ENCODE measurements around the gene OVCH1. TPM values are rescaled to one million over a fixed set of nuclear protein-coding genes. Genes with fewer than 3 reads are reported as not detected.

Gene OVCH1, protein sequence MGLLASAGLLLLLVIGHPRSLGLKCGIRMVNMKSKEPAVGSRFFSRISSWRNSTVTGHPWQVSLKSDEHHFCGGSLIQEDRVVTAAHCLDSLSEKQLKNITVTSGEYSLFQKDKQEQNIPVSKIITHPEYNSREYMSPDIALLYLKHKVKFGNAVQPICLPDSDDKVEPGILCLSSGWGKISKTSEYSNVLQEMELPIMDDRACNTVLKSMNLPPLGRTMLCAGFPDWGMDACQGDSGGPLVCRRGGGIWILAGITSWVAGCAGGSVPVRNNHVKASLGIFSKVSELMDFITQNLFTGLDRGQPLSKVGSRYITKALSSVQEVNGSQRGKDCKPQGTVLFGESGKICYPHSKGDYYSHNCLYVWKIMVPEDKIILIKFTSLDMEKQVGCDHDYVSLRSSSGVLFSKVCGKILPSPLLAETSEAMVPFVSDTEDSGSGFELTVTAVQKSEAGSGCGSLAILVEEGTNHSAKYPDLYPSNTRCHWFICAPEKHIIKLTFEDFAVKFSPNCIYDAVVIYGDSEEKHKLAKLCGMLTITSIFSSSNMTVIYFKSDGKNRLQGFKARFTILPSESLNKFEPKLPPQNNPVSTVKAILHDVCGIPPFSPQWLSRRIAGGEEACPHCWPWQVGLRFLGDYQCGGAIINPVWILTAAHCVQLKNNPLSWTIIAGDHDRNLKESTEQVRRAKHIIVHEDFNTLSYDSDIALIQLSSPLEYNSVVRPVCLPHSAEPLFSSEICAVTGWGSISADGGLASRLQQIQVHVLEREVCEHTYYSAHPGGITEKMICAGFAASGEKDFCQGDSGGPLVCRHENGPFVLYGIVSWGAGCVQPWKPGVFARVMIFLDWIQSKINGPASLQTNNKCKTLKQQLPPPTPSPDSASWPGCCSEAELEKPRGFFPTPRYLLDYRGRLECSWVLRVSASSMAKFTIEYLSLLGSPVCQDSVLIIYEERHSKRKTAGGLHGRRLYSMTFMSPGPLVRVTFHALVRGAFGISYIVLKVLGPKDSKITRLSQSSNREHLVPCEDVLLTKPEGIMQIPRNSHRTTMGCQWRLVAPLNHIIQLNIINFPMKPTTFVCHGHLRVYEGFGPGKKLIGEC
- under 0.01 TPM in 1 of 2 replicates, not detected in the other for total RNA-seq

DNA sequence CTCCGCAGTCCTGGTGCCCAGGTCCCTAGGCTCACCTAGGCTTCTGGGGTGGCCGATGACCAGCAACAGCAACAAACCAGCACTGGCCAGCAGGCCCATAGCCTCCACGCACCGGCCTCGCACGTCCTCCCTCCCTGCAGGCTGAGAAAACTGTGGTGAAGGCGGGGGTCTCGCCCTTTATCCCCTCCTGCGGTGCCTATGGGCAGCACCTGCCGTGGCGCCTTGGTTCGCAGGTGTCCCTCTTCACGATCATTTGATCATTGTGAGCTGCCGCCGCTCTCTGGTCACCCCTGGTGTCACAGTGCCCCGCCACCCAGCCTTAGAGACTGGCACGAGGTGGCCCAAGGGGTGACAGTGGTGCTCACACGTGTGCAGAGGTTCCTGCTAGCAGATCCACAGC is at the start of gene OVCH1:
TSS of gene OVCH1 (minus strand) at position 99 of the 400 bp plus-strand sequence. CDS start at position 99, 0 bp downstream.
- DNase-seq (ENCODE audit: low read depth in 2 of 2), result no peak

DNA sequence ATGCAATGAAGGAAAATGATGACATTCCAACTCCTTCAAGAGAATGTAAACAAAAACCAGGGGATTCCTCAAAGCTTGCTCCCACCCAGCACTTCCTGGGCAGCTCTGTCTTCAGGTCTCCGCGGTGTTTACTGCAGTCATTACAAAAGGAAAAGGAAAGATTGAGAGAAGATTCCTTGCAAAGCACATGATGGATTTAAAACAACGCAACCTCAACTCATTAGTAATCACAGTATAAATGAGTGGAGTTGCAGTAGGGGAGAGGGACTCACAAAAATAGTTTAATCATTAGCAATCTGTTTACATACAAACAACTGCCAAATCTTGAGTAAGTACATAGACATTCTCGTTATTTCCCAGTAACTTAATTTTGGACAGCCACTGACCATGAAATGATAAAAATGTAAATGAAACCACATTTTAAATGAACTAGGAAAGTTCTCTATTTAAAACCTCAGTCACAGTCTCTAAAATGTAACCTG is 49.7 kb upstream of the OVCH1 start:
- DNase-seq (ENCODE audit: low read depth in 2 of 2), result no peak

DNA sequence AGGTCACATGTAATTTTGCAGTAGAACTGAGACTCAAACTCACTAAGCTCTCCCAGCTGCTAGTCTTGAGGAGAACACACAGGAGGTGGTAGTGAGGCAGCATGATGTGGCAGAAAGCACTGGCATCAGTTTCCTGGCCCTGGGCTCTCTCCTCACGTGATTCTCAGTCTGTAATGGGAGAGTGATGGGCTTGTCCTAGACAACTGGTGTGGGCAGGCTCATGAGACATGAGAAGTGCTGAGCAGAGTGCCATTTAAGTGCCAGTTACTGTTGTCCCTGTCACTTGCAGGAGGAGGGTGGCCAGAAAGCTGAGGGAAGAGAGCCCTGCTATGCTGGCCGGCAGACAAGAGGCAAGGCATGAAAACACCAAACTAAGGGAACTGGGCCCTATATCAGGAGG is 48.5 kb upstream of the OVCH1 start:
- DNase-seq (ENCODE audit: low read depth in 2 of 2), result no peak

DNA sequence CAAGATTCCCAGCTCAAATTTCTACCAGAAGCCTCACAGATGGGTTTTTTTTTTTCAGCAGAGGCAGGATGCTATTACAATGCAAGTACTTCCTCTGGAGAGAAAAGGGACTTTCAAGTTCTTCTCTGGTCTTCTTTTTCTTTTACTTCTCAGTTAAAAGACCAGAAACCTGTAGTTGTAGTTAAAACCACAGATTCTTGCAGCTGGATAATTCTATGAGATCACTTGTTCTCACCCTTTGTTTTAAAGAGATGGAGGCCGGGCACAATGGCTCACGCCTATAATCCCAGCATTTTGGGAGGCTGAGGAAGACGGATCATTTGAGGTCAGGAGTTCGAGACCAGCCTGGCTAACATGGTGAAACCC is 47.6 kb upstream of the OVCH1 start:
- no peak for DNase-seq (ENCODE audit: low read depth in 2 of 2)

DNA sequence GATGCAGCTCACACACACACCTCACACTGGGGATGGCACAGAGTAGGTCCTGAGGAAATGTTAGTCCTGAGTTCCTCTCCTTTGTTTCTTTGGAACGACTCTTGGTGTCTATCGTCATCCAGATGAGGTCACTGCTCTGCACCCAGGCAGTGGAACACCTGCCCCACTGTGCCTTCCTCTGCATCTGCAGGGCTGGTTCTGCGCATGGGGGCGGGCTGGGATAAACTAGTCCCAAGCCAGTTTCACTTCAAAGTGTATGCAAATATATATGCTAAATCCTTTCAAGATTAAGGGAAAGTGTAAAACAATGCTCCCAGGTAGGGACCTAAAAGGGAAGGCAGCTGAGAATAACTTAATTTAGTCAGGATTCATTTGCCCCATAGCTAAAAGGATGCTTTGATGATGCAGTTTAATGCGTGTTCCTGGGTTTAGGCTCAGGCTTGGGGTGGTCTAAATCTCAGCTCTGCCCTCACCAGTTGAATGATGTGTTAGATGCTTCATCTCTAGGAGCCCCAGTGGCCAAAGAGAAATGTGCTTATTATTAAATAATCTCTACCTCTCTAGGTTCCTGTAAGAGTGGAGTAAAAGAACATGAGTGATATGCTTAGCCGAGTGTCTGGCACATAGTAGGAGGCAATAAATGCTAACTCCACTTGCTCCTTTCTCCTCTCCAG is 47.1 kb upstream of the OVCH1 start:
- no peak for DNase-seq (ENCODE audit: low read depth in 2 of 2)

DNA sequence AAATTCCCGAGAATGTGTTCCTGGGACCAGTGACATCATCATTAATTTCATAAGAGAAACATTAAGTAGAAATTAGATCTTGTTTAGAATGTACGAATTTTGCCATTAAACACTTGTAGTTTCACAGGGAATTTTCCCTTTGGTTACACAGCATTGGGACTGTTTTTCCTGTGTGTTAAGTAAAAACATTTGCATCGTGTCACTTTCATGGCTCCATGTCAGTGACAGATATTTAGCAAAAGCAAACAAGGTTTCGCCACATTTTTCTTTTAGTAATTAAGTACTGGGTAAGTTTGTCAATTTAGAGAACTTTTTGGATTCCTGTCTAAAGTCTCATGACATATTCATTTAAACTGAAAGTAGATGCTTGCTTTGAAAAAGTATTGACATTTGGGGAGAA is 45.5 kb upstream of the OVCH1 start:
- no peak for DNase-seq (ENCODE audit: low read depth in 2 of 2)

DNA sequence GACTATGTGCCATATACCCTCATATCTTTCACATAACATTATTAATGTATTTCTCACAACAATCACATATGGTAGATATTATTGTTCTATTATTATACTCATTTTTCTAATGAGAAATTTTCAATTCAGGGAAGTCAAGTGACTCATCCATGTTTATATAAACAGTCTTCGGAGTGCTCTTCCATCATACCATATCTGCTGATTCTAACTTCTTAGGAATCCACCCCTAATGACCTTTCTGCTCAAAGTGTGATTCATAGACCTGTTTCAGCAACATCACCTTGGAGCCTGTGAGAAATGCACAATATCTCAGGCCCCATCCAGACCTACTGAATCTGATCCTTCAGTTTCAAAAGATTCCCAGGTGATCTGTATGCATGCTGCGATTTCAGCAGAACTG is 39.8 kb upstream of the OVCH1 start:
- DNase-seq (ENCODE audit: low read depth in 2 of 2), result peak in 1 of 2 donors; percentile 40

DNA sequence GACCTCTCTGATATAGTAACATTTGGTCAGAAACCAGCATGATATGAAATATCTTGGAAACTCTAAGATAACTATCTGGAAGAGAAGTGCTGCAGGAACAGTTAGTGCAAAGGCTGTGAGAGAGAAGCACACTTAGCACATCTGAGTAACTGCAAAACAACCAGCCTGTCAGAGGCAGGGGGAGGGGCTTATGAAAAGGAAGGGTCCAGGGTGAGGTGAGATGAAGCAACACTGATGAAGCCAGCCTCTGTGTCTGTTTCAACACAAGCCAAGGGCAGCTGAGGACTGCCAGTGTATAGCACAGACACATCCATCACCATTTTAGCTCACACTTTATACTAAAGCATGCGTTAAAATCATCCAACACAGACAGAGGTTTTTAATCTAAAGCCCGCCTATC is 37.4 kb upstream of the OVCH1 start:
- DNase-seq (ENCODE audit: low read depth in 2 of 2), result no peak

DNA sequence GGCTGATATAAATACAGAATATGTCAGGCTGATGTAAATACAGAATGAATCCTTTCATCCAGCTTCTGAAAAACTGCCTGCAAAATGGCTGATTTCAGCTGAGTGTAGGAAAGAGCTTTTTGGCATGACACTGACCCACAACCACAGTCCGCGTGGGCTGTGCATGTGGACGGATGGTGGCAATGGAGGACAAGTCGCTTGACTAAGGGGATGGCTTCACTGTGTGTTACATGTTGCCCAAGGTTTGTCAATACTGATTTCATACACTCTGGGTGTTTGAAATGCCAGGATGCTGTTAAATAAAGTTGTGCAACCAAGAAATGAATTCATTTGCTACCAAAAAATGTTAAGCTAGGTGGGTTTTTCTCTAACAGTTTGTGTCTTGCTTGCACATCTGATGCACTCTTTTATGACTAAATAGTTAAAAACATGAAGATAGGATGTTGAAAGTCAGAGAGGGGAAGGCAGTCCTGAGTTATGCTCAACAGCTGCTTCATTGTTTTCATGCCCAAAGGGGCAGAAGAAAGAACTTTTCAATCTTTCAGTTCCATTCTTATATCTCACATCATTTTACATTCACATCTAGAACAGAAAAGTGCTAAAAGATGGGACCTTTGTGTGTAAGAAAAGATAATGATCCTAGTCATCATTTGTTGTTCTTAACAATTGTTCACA is 36.5 kb upstream of the OVCH1 start:
- no peak for DNase-seq (ENCODE audit: low read depth in 2 of 2)

DNA sequence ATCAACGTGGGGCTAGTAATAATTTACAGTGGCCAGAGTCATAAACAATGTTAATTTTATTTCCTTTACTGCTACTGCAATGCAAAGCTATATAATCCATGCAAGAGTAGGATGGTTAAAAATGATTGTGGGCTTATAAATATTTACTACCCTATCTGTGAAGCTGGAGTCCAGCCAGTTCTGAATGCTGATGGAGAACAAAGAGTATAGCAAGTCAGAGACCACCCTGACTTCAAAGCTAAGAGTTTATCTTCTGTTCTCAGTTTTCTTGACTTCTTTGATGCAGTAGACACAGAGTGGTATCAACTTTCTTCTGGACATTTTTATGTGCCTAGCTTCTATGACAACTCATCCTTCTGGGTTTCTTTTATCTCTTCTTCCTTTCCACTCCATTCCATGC is 34.0 kb upstream of the OVCH1 start:
- no peak for DNase-seq (ENCODE audit: low read depth in 2 of 2)

DNA sequence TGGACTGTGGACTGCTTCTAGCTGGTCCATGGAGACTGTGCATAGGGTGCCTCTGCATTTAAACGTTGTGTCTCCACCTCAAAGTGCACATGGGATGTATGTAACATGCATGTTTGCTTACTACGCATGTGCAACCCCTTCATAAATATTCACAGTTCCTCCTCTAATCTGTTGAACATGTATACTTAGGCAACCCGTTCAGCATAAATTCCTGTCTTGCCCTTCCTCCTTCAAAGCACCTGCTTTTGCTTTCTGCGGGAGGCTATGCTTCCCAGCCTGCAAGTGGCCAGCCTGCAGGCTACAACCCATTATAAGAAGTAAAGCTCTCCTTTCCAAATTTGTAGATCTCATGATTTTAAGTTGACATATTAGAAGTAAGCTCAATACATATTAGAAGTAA is 33.0 kb upstream of the OVCH1 start:
- no peak for DNase-seq (ENCODE audit: low read depth in 2 of 2)

DNA sequence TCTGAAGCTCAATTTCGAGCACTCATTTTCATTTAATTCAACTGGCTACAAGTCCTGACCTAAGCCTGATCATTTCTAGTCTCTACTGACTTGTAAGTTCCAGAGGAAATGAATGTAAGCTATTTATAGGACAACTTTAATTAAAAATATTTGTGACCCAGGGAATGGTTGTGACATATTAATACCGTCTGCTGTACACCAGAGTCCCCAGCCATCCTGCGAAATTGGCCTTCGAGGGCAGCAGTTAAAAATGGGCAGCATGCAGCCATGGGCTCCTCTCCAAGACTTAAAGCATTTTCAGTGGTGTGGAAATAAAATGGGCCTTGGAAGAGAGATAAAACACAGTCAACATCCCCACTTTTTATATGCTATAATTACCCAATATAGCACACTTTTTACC is 30.7 kb upstream of the OVCH1 start:
- no peak for DNase-seq (ENCODE audit: low read depth in 2 of 2)

DNA sequence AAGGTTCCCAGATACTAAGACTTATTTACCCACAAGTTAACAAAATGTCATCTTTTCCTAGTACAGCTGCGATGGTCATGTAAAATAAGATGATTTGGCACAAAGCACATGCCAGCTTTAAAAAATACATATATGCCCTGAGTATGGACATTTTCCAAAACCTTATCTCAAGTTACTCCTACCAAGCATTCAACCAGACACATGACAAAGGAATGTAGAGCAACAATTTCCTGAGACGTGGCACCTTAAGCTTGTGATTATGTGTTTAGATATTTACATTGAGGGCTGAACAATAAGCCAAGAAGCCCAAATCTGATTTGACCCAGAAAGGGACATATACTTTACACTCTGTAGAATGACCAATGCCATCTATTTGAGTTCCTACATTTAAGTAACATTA is 24.5 kb upstream of the OVCH1 start:
- peak in 1 of 2 donors; percentile 4 for DNase-seq (ENCODE audit: low read depth in 2 of 2)

DNA sequence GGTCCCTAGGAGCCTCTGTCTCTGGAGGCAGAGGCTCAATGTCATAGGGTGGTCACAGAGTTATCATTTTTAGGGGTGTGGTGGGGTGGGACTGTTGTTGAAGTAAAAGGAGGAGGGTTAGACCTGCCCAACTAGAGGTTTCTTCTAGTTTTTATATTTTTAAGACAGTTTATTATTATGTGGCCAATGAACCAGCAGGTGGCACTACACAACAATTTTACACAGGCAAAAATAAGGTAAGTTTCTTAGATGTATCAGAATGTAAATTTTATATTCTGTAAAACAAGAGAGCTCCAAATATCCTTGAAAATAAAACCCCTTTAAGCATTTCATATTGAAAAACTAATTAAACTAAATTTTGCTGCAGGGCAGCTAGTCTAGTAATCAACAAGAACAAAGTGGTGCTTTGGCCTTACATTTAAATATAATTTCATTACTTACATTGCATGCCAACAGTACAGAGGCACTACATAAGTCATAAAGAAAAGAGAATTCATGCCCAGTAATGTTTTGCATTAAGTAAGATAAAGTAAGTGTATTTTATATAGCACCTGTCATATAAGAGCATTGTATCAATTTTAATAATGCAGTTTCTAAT is 22.2 kb upstream of the OVCH1 start:
- DNase-seq (ENCODE audit: low read depth in 2 of 2), result peak; percentile 53 to 61

DNA sequence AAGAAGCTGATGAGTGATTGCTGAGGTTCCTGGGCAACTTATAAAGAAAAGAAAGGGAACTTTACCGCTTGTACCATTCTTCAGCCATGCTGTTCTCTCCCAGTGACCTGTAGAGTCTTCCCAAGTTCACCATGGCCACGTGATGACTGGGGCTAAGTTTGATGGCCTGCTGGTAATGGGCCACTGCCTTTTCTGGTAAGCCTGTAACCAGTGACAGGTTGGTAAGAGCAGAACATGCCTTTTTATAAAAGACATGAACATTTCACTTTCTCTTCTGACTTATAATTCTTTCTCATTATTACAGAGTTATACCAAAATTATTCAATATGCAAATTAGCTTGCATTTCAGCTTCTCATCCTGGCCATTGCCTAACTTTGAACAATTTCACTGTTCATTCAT is 20.9 kb upstream of the OVCH1 start:
- no peak for DNase-seq (ENCODE audit: low read depth in 2 of 2)

DNA sequence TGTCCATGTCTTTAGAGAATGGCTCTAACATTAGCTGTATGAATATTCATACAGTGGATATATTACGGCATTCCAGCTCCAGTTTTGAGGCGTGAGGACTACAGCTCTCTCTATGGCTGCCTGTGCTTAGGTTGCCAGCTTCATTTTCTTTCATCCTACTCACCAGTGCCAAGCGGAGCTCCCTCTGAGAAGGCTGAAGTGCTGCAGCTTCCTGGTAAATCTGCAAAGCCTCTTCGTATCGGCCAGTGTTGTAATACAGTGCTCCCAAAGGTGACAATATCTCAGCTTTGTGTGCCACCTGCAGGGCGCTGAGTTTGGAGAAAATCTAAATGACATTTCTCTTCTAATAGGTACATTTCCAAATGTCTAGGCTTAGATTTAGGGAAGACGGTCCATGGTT is 19.8 kb upstream of the OVCH1 start:
- peak in 1 of 2 donors; percentile 6 for DNase-seq (ENCODE audit: low read depth in 2 of 2)

DNA sequence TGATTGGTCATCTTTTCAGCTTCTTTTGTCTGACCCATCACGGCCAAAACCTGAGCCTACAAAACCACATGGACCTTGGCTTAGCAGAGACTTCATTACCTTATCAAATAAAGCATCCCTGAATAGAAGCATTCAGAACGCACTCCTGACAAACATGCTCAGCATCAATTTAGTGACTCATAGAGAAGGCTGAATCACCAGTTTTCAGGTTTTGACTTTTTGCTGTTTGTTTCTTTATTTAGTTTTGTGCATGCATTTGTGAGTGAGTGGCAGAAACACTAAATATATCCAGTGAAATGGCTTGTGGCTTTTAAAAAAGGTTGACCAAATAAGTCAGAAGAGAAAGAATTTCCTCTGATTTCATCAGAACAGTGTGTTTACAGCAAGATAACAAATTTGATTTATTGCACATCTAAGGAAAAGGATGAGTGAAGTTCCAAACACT is 19.0 kb upstream of the OVCH1 start:
- no peak for DNase-seq (ENCODE audit: low read depth in 2 of 2)

DNA sequence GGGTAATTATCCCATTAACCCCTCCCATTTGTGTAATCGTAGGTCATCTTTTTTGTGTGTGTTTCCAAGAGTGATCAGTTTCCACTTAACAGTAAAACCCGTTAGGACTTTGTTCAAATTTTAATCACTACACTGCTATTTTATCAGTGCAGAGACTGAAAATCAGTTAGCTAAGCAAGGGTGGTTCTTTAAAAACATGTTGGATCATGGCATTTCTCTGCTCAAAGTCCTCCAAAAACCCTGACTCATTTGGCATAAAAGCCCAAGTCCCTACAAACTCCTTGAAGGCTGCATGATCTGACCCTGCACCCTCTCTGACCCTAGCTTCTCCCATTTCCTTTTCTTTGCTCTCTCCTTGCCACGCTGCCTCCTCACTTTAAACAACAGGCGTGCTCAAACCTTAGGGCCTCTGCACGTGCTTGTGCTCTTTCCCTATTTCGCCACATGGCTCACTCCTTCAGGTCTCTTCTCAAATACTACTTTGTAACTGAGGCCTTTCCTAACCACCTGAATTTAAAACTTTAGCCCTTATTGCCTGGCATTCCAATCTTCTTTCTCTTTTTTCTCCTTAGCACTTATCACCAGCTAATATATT is 13.2 kb upstream of the OVCH1 start:
- DNase-seq (ENCODE audit: low read depth in 2 of 2), result no peak

DNA sequence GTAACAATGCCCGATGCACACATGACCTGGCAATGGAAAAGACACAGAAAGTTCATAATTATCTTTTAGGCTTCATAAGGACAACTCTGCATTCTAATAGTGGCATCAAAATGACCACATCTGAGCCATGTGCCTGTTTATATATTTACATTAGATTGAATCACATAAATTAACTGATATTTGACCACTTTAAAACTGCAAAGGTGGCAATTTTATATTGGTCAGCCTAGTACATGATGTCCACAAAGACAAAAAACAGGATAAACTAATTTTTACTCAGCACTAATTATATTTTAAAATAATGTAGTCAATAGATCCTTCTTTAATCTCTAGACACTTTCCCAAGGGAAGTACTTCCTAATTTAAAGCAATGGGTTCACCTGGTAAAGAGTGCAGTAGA is 12.0 kb upstream of the OVCH1 start:
- DNase-seq (ENCODE audit: low read depth in 2 of 2), result no peak

DNA sequence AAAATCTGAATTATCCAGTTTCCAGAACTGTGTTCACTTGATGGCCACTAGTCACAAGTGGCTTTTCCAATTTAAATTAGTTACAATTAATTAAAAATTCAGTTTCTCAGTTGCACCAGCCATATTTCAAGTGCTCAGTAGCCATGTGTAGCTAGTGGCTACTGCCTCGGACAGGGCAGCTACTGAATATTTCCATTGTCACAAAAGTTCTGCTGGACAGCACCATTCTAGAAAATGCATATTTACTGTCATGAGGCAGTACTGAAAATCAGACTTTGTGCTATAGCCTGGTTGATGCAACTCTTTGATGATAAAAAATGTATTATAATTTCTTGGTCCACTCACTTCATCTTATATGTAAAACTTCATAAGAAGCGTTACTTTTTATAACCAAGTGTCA is 11.5 kb upstream of the OVCH1 start:
- DNase-seq (ENCODE audit: low read depth in 2 of 2), result no peak

Measured in dermis microvascular lymphatic vessel endothelial cell (primary cell).